Skeletal muscle cell (primary cell): ENCODE measurements around the gene CSTPP1.
"Not testable (repeated sequence)": the region's sequence is repeated elsewhere in the genome, so short reads cannot be mapped to it uniquely, and the experiment has no call there.

ENCODE experiments used
- DNase-seq: peaks from one replicate; pipeline ENCODE4 v3.0.0-alpha.2; 2010; ENCODE audit warnings: low read depth
- H3K4me3 ChIP-seq: 2 replicates; pipeline ENCODE4 v1.5.1; 2011; ENCODE audit warnings: low read depth, mild to moderate bottlenecking, control low read depth, low read length, moderate library complexity

Gene CSTPP1

GRCh38 chr11:47109051-47109726 lies 172.6 kb downstream of the CSTPP1 start:
- no peak for DNase-seq

GRCh38 chr11:47109727-47110246 lies 173.2 kb downstream of the CSTPP1 start:
- H3K4me3 ChIP-seq = no peak overlapping the region
- no peak for DNase-seq

More at GRCh38 chr11:47109051-47109726, 172.6 kb downstream of the CSTPP1 start:
- H3K4me3 ChIP-seq = no peak overlapping the region

GRCh38 chr11:47111318-47111804 lies 174.8 kb downstream of the CSTPP1 start:
- DNase-seq = no peak

GRCh38 chr11:47112941-47113340 lies 176.4 kb downstream of the CSTPP1 start:
- not testable (repeated sequence) for H3K4me3 ChIP-seq, DNase-seq

More at GRCh38 chr11:47111318-47111804, 174.8 kb downstream of the CSTPP1 start:
- no peak overlapping the region for H3K4me3 ChIP-seq

- H3K4me3 ChIP-seq, DNase-seq: not testable (repeated sequence)
Measured at GRCh38 chr11:47118958-47119688, 182.6 kb downstream of the CSTPP1 start.

- no peak overlapping the region for H3K4me3 ChIP-seq
Measured at GRCh38 chr11:47121056-47121455, 184.5 kb downstream of the CSTPP1 start.

GRCh38 chr11:47121731-47122130 lies 185.2 kb downstream of the CSTPP1 start:
- no peak for DNase-seq

More at GRCh38 chr11:47121056-47121455, 184.5 kb downstream of the CSTPP1 start:
- DNase-seq = no peak

GRCh38 chr11:47123094-47123493 lies 186.5 kb downstream of the CSTPP1 start:
- DNase-seq = no peak
- no peak overlapping the region for H3K4me3 ChIP-seq

More at GRCh38 chr11:47121731-47122130, 185.2 kb downstream of the CSTPP1 start:
- no peak overlapping the region for H3K4me3 ChIP-seq

- H3K4me3 ChIP-seq = no peak overlapping the region
- no peak for DNase-seq
Measured at GRCh38 chr11:47124675-47125074, 188.1 kb downstream of the CSTPP1 start.

- no peak overlapping the region for H3K4me3 ChIP-seq
- no peak for DNase-seq
Measured at GRCh38 chr11:47125083-47125482, 188.5 kb downstream of the CSTPP1 start.

GRCh38 chr11:47127213-47127612 lies 190.7 kb downstream of the CSTPP1 start:
- no peak for DNase-seq
- H3K4me3 ChIP-seq = no peak overlapping the region

- no peak overlapping the region for H3K4me3 ChIP-seq
- DNase-seq = peak; percentile 44
Measured at GRCh38 chr11:47130543-47130942, 194.0 kb downstream of the CSTPP1 start.

- DNase-seq = no peak
- no peak overlapping the region for H3K4me3 ChIP-seq
Measured at GRCh38 chr11:47131136-47131535, 194.6 kb downstream of the CSTPP1 start.

- no peak overlapping the region for H3K4me3 ChIP-seq
- DNase-seq = no peak
Measured at GRCh38 chr11:47132490-47132889, 195.9 kb downstream of the CSTPP1 start.

GRCh38 chr11:47132981-47133380 lies 196.4 kb downstream of the CSTPP1 start:
- no peak for DNase-seq
- H3K4me3 ChIP-seq = no peak overlapping the region

GRCh38 chr11:47136327-47136726 lies 199.8 kb downstream of the CSTPP1 start:
- DNase-seq = no peak
- H3K4me3 ChIP-seq = no peak overlapping the region

- no peak for DNase-seq
- H3K4me3 ChIP-seq = no peak overlapping the region
Measured at GRCh38 chr11:47136921-47137320, 200.4 kb downstream of the CSTPP1 start.

GRCh38 chr11:47137476-47137875 lies 200.9 kb downstream of the CSTPP1 start:
- H3K4me3 ChIP-seq = no peak overlapping the region
- no peak for DNase-seq

- H3K4me3 ChIP-seq = no peak overlapping the region
- no peak for DNase-seq
Measured at GRCh38 chr11:47139878-47140277, 203.3 kb downstream of the CSTPP1 start.

- DNase-seq = peak; percentile 66
- H3K4me3 ChIP-seq = no peak overlapping the region
Measured at GRCh38 chr11:47143322-47143721, 206.8 kb downstream of the CSTPP1 start.
